GM12878 (cell line): Measurements from ENCODE around the gene UBTF. TPM values are rescaled to one million over a fixed set of nuclear protein-coding genes. Genes with fewer than 3 reads are reported as not detected.
A peak's percentile ranks its signal among the peaks of the same experiment; 100 is the strongest.

Source experiments
- ATF2 ChIP-seq: IDR thresholded peaks from 2 replicates; pipeline ENCODE4 v1.6.1; 2012; ENCODE audit warnings: low read length, inconsistent platforms
- BACH1 ChIP-seq: fragments of 450-650 bp; IDR thresholded peaks from 2 replicates; pipeline ENCODE4 v1.6.1; 2017; ENCODE audit warnings: mild to moderate bottlenecking, borderline replicate concordance
- BCL11A ChIP-seq: IDR thresholded peaks from 2 replicates; pipeline ENCODE4 v1.6.1; 2011; ENCODE audit warnings: low read depth, low read length
- CBX5 ChIP-seq: sonication (generic); IDR thresholded peaks from 2 replicates; pipeline ENCODE4 v1.6.1; 2016; ENCODE audit warnings: low read depth, moderate library complexity, mild to moderate bottlenecking, inconsistent platforms
- CHD1 ChIP-seq: IDR thresholded peaks from 2 replicates; pipeline ENCODE4 v1.6.1; 2012; ENCODE audit warnings: low read depth, low read length, improper control_type of control experiment
- CHD2 ChIP-seq: IDR thresholded peaks from 2 replicates; pipeline ENCODE4 v1.6.1; 2011; ENCODE audit warnings: low read depth, low read length, improper control_type of control experiment, borderline replicate concordance
- CREB1 ChIP-seq: IDR thresholded peaks from 2 replicates; pipeline ENCODE4 v1.6.1; 2012; ENCODE audit warnings: low read depth, mild to moderate bottlenecking, inconsistent platforms
- CTCF ChIP-seq, 3 experiments: IDR thresholded peaks in 2 of 3; conservative IDR thresholded peaks in 1 of 3; 2 replicates each; pipeline ENCODE4 v1.5.1; 2011; ENCODE audit warnings: low read depth in 3 of 3, low read length in 3 of 3, mild to moderate bottlenecking in 3 of 3, control low read depth in 2 of 3, moderate library complexity in 2 of 3, inconsistent platforms in 1 of 3, mixed read lengths in 1 of 3; ENCODE audit not compliant: control insufficient read depth in 2 of 3, insufficient read depth in 1 of 3; ENCODE audit errors: extremely low read depth in 1 of 3
- EED ChIP-seq: sonication (generic); IDR thresholded peaks from 2 replicates; pipeline ENCODE4 v1.6.1; 2016; ENCODE audit warnings: antibody characterized with exemption, low read depth
- HDAC6 ChIP-seq: fragments of 200-600 bp; sonication (generic); IDR thresholded peaks from one replicate; pipeline ENCODE4 v1.8.0; 2017; ENCODE audit warnings: antibody characterized with exemption; ENCODE audit not compliant: unreplicated experiment
- IKZF2 ChIP-seq, 2 experiments: fragments of 450-650 bp; IDR thresholded peaks; 2 replicates each; pipeline ENCODE4 v1.6.1; 2017; ENCODE audit warnings: mild to moderate bottlenecking in 2 of 2, moderate library complexity in 2 of 2
- IRF4 ChIP-seq: IDR thresholded peaks from 2 replicates; pipeline ENCODE4 v1.6.1; 2011; ENCODE audit warnings: low read depth, low read length
- JUND ChIP-seq: IDR thresholded peaks from 2 replicates; pipeline ENCODE4 v1.6.1; 2012; ENCODE audit warnings: low read depth, mild to moderate bottlenecking, low read length, improper control_type of control experiment, moderate library complexity
- KLF5 ChIP-seq: fragments of 450-650 bp; IDR thresholded peaks from 2 replicates; pipeline ENCODE4 v1.6.1; 2014; ENCODE audit warnings: mild to moderate bottlenecking; ENCODE audit not compliant: partially characterized antibody
- MEF2A ChIP-seq: IDR thresholded peaks from 2 replicates; pipeline ENCODE4 v1.6.1; 2011; ENCODE audit warnings: low read depth, mild to moderate bottlenecking, low read length, moderate library complexity; ENCODE audit not compliant: insufficient read depth
- MXI1 ChIP-seq: fragments of 150-350 bp; IDR thresholded peaks from 2 replicates; pipeline ENCODE4 v1.6.1; 2011; ENCODE audit warnings: low read depth, mild to moderate bottlenecking, inconsistent platforms, low read length, improper control_type of control experiment
- NBN ChIP-seq: fragments of 450-650 bp; IDR thresholded peaks from 2 replicates; pipeline ENCODE4 v1.6.1; 2016
- NR2F1 ChIP-seq: fragments of 450-650 bp; conservative IDR thresholded peaks from 2 replicates; pipeline ENCODE4 v1.6.1; 2017; ENCODE audit warnings: mild to moderate bottlenecking
- NRF1 ChIP-seq: conservative IDR thresholded peaks from 2 replicates; pipeline ENCODE4 v1.6.1; 2011; ENCODE audit warnings: mild to moderate bottlenecking, low read depth, low read length, improper control_type of control experiment
- POLR2AphosphoS5 ChIP-seq: IDR thresholded peaks from 2 replicates; pipeline ENCODE4 v1.6.1; 2011; ENCODE audit warnings: mild to moderate bottlenecking, low read length, inconsistent platforms
- RB1 ChIP-seq: fragments of 450-650 bp; formaldehyde crosslinking; IDR thresholded peaks from 2 replicates; pipeline ENCODE4 v1.6.1; 2017; ENCODE audit warnings: mild to moderate bottlenecking, borderline replicate concordance
- SIN3A ChIP-seq: IDR thresholded peaks from 2 replicates; pipeline ENCODE4 v1.6.1; 2012; ENCODE audit warnings: low read depth, low read length, improper control_type of control experiment
- SMAD5 ChIP-seq: IDR thresholded peaks from 2 replicates; pipeline ENCODE4 v1.6.1; 2016; ENCODE audit warnings: antibody characterized with exemption, low read depth
- SUPT20H ChIP-seq: IDR thresholded peaks from 2 replicates; pipeline ENCODE4 v1.6.1; 2011; ENCODE audit warnings: low read depth, mild to moderate bottlenecking, low read length, moderate library complexity, borderline replicate concordance; ENCODE audit not compliant: control insufficient read depth
- TAF1 ChIP-seq: IDR thresholded peaks from 2 replicates; pipeline ENCODE4 v1.6.1; 2011; ENCODE audit warnings: mild to moderate bottlenecking, low read depth, low read length, borderline replicate concordance
- ZNF384 ChIP-seq: IDR thresholded peaks from 2 replicates; pipeline ENCODE4 v1.6.1; 2012; ENCODE audit warnings: low read depth, mild to moderate bottlenecking, low read length, improper control_type of control experiment, borderline replicate concordance
- ZNF622 ChIP-seq: fragments of 450-650 bp; IDR thresholded peaks from 2 replicates; pipeline ENCODE4 v1.6.1; 2017; ENCODE audit warnings: mild to moderate bottlenecking, inconsistent platforms
- polyA plus RNA-seq, 11 experiments: library from polyadenylated mRNA; depleted of rRNA in 4 of 11; unstranded in 6 of 11; stranded (reverse) in 5 of 11; fragments of >200 nt; fragmentation: Nextera tagmentation in 4 of 11; fragmentation: Illumina TruSeq in 1 of 11; extraction: Ambion mirVana in 4 of 11; extraction: Trizol in 1 of 11; gene quantifications; 1 replicate in 1 of 11; 2 replicates in 10 of 11; pipeline versions ENCODE4 v1.2.1 to v1.2.3, GENCODE V29; 2011 to 2016; ENCODE audit warnings: inconsistent platforms in 2 of 11, missing spikeins in 2 of 11, low read depth in 1 of 11
- total RNA-seq, 4 experiments: library from RNA; depleted of rRNA in 3 of 4; stranded (reverse); fragments of >200 nt in 3 of 4; fragmentation: Illumina TruSeq in 1 of 4; extraction: Trizol in 1 of 4; gene quantifications; 2 replicates each; pipeline versions ENCODE4 v1.2.1 to v1.2.3, GENCODE V29; 2013 to 2021
- TF ChIP-seq, protein P1 (sequence below): fragments of 450-650 bp; IDR thresholded peaks from 2 replicates; pipeline ENCODE4 v1.6.1; 2017; ENCODE audit warnings: borderline replicate concordance

The UBTF gene
- total and polyA plus RNA-seq, 10 of the 15 experiments (the other 5 are each of a cell fraction or from before 2014, with no cell fraction given), result 2.2 to 124 (median 79.6) TPM

GRCh38 chr17:44210342-44211192 lies 8.9 kb downstream of the UBTF start (continued):
- TF ChIP-seq CTCF (IDR thresholded peaks at IDR 0.05 in 2 of 3, conservative IDR thresholded peaks at IDR 0.05 in 1 of 3; ENCODE audit: control insufficient read depth in 2 of 3, extremely low read depth in 1 of 3, insufficient read depth in 1 of 3, low read depth in 3 of 3, low read length in 3 of 3), result peak; percentile 98 to 100 (median 99); a peak in 5 of 6 replicates
- TF ChIP-seq RB1, result peak; percentile 99
- no peak for TF ChIP-seq SUPT20H
- TF ChIP-seq KLF5, result peak; percentile 49
- no peak for TF ChIP-seq SMAD5
- no peak for TF ChIP-seq ZNF622
- TF ChIP-seq NRF1, result no peak
- TF ChIP-seq BCL11A, result no peak
- TF ChIP-seq NR2F1, result peak; percentile 60; the same call in 1 of the 2 replicates
- TF ChIP-seq NBN, result no peak
- peak; percentile 55; the same call in 1 of the 2 replicates for TF ChIP-seq MEF2A
- TF ChIP-seq CHD2, result peak; percentile 41; the same call in 1 of the 2 replicates
- 0 out of 2 replicates have a peak, but pooled peaks have one; percentile 9 for TF ChIP-seq IRF4
- TF ChIP-seq CBX5, result 0 out of 2 replicates have a peak, but pooled peaks have one; percentile 39
- no peak for TF ChIP-seq JUND
- TF ChIP-seq IKZF2 (IDR thresholded peaks at IDR 0.05), result no peak
- peak; percentile 69; the same call in 1 of the 2 replicates for TF ChIP-seq MXI1
- 0 out of 2 replicates have a peak, but pooled peaks have one; percentile 62 for TF ChIP-seq BACH1
- TF ChIP-seq EED, result no peak; the same call in 1 of the 2 replicates
- TF ChIP-seq, protein P1, sequence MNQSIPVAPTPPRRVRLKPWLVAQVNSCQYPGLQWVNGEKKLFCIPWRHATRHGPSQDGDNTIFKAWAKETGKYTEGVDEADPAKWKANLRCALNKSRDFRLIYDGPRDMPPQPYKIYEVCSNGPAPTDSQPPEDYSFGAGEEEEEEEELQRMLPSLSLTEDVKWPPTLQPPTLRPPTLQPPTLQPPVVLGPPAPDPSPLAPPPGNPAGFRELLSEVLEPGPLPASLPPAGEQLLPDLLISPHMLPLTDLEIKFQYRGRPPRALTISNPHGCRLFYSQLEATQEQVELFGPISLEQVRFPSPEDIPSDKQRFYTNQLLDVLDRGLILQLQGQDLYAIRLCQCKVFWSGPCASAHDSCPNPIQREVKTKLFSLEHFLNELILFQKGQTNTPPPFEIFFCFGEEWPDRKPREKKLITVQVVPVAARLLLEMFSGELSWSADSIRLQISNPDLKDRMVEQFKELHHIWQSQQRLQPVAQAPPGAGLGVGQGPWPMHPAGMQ, result no peak
- 0 out of 2 replicates have a peak, but pooled peaks have one; percentile 40 for TF ChIP-seq POLR2AphosphoS5
- no peak for TF ChIP-seq CHD1
- no peak for TF ChIP-seq ZNF384
- TF ChIP-seq CREB1, result 0 out of 2 replicates have a peak, but pooled peaks have one; percentile 21
- no peak for TF ChIP-seq TAF1
- TF ChIP-seq SIN3A, result peak; percentile 83
- no peak for TF ChIP-seq HDAC6
- no peak for TF ChIP-seq ATF2
